Measurements from ENCODE around the gene GSN.

DNA sequence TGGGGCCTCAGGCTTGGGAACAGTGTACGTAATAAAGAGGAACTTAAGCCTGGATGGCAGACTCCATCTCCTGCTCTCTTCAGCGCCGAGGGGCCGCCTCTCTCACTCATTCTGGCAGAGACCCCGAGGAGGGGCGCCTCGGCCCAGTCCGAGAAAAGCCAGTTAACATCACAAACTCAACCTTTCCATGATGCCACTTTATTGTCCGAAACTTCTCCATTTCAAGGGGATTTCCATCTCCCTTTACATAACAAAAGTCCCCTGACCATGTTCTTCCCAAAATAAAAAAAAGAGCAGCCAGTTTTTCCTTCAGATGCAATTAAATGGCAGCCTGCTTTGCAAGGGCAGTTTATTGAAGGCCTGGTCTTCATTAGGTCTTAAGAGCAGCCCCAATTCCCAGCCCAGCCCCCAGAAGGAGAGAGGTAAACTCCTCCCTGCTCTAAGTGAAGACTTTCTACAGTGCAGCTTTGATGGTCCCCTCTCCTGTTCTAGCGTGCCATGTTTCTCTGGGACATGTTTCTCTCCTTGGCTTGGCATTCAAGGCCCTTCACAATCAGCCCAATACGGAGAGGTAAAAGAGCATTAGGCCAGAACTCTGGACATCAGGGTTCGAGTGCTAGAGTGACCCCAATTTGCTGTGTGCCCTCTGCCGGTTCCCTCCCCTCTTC lies 46.8 kb upstream of the GSN start:
- TF ChIP-seq, protein P1, sequence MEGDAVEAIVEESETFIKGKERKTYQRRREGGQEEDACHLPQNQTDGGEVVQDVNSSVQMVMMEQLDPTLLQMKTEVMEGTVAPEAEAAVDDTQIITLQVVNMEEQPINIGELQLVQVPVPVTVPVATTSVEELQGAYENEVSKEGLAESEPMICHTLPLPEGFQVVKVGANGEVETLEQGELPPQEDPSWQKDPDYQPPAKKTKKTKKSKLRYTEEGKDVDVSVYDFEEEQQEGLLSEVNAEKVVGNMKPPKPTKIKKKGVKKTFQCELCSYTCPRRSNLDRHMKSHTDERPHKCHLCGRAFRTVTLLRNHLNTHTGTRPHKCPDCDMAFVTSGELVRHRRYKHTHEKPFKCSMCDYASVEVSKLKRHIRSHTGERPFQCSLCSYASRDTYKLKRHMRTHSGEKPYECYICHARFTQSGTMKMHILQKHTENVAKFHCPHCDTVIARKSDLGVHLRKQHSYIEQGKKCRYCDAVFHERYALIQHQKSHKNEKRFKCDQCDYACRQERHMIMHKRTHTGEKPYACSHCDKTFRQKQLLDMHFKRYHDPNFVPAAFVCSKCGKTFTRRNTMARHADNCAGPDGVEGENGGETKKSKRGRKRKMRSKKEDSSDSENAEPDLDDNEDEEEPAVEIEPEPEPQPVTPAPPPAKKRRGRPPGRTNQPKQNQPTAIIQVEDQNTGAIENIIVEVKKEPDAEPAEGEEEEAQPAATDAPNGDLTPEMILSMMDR (IDR thresholded peaks at IDR 0.05; ENCODE audit: low read depth, low read length) = no peak
- TF ChIP-seq POLR2A (IDR thresholded peaks at IDR 0.05; ENCODE audit: extremely low read depth, insufficient read length) = no peak
